DOHH2 (cell line): ENCODE results near the gene RAD51B.

Source experiments
- CTCF ChIP-seq: fragments of 200-600 bp; sonication (generic); IDR thresholded peaks from one replicate; pipeline ENCODE4 v1.5.1; 2014; ENCODE audit warnings: antibody characterized with exemption, mild to moderate bottlenecking, low read depth, low read length; ENCODE audit not compliant: poor library complexity, severe bottlenecking
- EZH2phosphoT487 ChIP-seq: fragments of 200-600 bp; sonication (generic); IDR thresholded peaks from 2 replicates; pipeline ENCODE4 v1.6.1; 2017; ENCODE audit warnings: borderline replicate concordance, mild to moderate bottlenecking, antibody characterized with exemption, low read length, moderate library complexity, mixed read lengths

GRCh38 chr14:68241862-68242487, 422.4 kb downstream of the RAD51B start:
- TF ChIP-seq CTCF (no peak), EZH2phosphoT487 (no peak)
